Gastrocnemius medialis (tissue), 4 donors: ENCODE data around the gene QPRT. TPM values are rescaled to one million over a fixed set of nuclear protein-coding genes. Genes with fewer than 3 reads are reported as not detected.
"Not testable (repeated sequence)": the region's sequence is repeated elsewhere in the genome, so short reads cannot be mapped to it uniquely, and the experiment has no call there.

Experiments
- ATAC-seq, 2 donors: fragments of 150-250 bp; one replicate each; pipeline ENCODE4 v1.9.1; 2016
- DNase-seq, 2 donors: peaks; one replicate each; pipeline ENCODE4 v3.0.0-alpha.2; 2019
- H3K27ac ChIP-seq, 4 donors: fragments of 200-600 bp; sonication (generic); 1 replicate in 1 of 4; 2 replicates in 3 of 4; pipeline ENCODE4 v1.5.1; 2016 to 2018; ENCODE audit warnings: mild to moderate bottlenecking in 2 of 4, moderate library complexity in 1 of 4
- H3K27me3 ChIP-seq, 3 donors: fragments of 200-600 bp; sonication (generic) in 2 of 3; 1 replicate in 1 of 3; 2 replicates in 2 of 3; pipeline versions ENCODE4 v1.5.1 to v1.6.0; 2016 to 2019; ENCODE audit warnings: mild to moderate bottlenecking in 1 of 3, moderate library complexity in 1 of 3
- H3K36me3 ChIP-seq, 2 donors: fragments of 200-600 bp; sonication (generic) in 1 of 2; one replicate each; pipeline ENCODE4 v1.5.1; 2017 to 2018
- H3K4me1 ChIP-seq, 2 donors: fragments of 200-600 bp; sonication (generic) in 1 of 2; one replicate each; pipeline ENCODE4 v1.5.1; 2016 to 2017; ENCODE audit warnings: mild to moderate bottlenecking in 2 of 2
- H3K4me3 ChIP-seq, 4 donors: fragments of 200-600 bp; sonication (generic) in 3 of 4; 1 replicate in 1 of 4; 2 replicates in 3 of 4; pipeline ENCODE4 v1.5.1; 2016 to 2019; ENCODE audit warnings: mild to moderate bottlenecking in 2 of 4
- H3K9me3 ChIP-seq, 3 donors: fragments of 200-600 bp; sonication (generic) in 2 of 3; 1 replicate in 1 of 3; 2 replicates in 2 of 3; pipeline ENCODE4 v1.5.1; 2016 to 2019
- POLR2A ChIP-seq, 2 donors: fragments of 450-650 bp; IDR thresholded peaks; one replicate each; pipeline ENCODE4 v1.6.1; 2017; ENCODE audit warnings: antibody characterized with exemption in 2 of 2, mild to moderate bottlenecking in 2 of 2, moderate library complexity in 2 of 2
- in situ Hi-C, 4 donors: fragments of 200-750 bp; cut with MboI; loops; one replicate each; pipeline versions ENCODE4 v1.15.0 to v1.8.0; 2017; ENCODE audit warnings: low sequenced_read_pairs in 4 of 4
- intact Hi-C: fragments of 100-400 bp; cut with DNase I; formaldehyde crosslinking; loops from one replicate; pipeline ENCODE4 v1.15.1; 2023; ENCODE audit warnings: low total_unique reads
- total RNA-seq, 4 donors: library from RNA; depleted of rRNA; stranded (reverse); fragments of >200 nt; gene quantifications; one replicate each; pipeline versions ENCODE4 v1.1.0 to v1.2.3, GENCODE V29; 2016
- TF ChIP-seq, protein P1 (sequence below), 5 experiments: fragments of 450-650 bp in 3 of 5; fragments of 200-600 bp in 2 of 5; sonication (generic) in 2 of 5; IDR thresholded peaks in 4 of 5; conservative IDR thresholded peaks in 1 of 5; 1 replicate in 4 of 5; 2 replicates in 1 of 5; pipeline ENCODE4 v1.5.1; 2016 to 2019; ENCODE audit warnings: antibody characterized with exemption in 5 of 5, mild to moderate bottlenecking in 3 of 5, moderate library complexity in 3 of 5

Gene QPRT
- total RNA-seq, 4 donors from 2014 or later = 0.78 to 2.5 (median 1.5) TPM

DNA sequence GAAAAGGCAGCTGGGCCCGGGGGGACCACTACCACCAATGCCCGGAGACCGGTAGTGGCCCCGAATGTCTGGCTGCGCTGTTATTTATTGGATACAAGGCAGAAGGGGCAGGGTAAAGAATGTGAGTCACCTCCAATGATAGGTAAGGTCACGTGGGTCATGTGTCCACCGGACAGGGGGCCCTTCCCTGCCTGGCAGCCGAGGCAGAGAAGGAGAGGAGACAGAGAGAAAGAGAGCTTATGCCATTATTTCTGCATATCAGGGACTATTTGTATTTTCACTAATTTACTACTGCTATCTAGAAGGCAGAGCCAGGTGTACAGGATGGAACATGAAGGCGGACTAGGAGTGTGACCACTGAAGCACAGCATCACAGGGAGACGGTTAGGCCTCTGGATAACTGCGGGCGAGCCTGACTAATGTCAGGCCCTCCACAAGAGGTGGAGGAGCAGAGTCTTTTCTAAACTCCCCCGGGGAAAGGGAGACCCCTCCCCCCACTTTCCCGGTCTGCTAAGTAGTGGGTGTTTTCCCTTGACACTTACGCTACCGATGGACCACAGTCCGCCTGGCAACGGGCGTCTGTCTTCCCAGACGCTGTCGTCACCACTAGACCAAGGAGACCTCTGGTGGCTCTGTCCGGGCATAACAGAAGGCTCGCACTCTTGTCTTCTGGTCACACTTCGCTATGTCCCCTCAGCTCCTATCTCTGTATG is 42.3 kb downstream of the QPRT start:
- DNase-seq (peak; percentile 22 to 56), ATAC-seq (peak; percentile 51 to 66)
- in situ Hi-C loops, H3K27me3 ChIP-seq, H3K4me1 ChIP-seq, H3K4me3 ChIP-seq, H3K9me3 ChIP-seq, H3K36me3 ChIP-seq, intact Hi-C loops, H3K27ac ChIP-seq: not testable (repeated sequence)
- TF ChIP-seq, protein P1, sequence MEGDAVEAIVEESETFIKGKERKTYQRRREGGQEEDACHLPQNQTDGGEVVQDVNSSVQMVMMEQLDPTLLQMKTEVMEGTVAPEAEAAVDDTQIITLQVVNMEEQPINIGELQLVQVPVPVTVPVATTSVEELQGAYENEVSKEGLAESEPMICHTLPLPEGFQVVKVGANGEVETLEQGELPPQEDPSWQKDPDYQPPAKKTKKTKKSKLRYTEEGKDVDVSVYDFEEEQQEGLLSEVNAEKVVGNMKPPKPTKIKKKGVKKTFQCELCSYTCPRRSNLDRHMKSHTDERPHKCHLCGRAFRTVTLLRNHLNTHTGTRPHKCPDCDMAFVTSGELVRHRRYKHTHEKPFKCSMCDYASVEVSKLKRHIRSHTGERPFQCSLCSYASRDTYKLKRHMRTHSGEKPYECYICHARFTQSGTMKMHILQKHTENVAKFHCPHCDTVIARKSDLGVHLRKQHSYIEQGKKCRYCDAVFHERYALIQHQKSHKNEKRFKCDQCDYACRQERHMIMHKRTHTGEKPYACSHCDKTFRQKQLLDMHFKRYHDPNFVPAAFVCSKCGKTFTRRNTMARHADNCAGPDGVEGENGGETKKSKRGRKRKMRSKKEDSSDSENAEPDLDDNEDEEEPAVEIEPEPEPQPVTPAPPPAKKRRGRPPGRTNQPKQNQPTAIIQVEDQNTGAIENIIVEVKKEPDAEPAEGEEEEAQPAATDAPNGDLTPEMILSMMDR (IDR thresholded peaks at IDR 0.05 in 4 of 5, conservative IDR thresholded peaks at IDR 0.05 in 1 of 5) = peak; percentile 10 to 52 (median 35)

DNA sequence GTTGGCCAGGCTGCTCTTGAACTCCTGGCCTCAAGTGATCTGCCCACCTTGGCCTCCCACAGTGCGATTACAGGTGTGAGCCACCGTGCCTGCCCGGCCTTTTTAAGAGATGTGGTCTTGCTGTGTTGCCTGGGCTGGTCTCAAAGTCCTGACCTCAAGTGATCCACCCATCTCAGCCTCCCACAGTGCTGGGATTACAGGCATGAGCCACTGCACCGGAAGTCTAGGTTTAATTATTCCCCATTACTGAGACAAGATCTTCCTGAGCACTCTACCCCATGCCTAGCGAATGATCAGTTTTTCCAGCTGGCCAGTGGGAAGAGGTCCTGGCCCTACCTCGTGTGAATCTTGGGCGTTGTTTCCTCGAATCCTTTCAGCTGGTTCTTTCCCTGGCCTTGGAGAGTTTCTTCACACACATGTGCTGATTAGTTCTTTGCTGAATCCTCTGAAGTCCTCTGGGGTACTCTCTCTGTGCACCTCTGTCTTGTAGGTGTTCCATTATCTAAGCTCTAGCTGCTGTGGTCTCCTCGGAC is 47.9 kb downstream of the QPRT start:
- Histone ChIP-seq H3K4me3 (no peak overlapping the region), H3K9me3 (no peaks in the 10 kb centered on the region), H3K36me3 (no peaks in the 10 kb centered on the region), H3K4me1 (peaks cover 0 to 5% of the 10 kb centered on the region in 2 donors), H3K27me3 (no peaks in the 10 kb centered on the region), H3K27ac (no peak overlapping the region)
- DNase-seq (no peak), ATAC-seq (no peak)
- no peak for TF ChIP-seq POLR2A (IDR thresholded peaks at IDR 0.05)
- TF ChIP-seq, protein P1 (IDR thresholded peaks at IDR 0.05 in 4 of 5, conservative IDR thresholded peaks at IDR 0.05 in 1 of 5) = no peak
- intact Hi-C loops = no loop called here
- in situ Hi-C loops = no loop called here

DNA sequence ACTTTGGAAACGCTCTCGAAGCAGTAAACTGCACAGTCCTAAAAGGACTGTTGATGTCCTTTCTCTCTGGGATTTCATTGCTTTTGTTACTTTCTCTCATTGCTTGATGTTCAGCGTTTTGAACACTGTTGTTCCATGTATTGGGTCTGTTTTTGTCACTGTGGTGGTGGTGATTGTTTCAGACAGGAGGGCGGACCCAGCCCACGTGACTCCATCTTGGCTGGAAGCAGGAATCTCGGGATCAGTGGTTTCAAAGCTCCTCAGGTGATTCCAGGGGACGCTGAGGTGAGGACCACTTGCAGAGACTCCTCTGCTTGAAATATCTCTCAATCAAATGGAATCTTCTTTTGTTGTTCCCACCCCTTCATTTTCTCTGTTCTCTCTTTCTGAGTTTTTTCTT is 48.5 kb downstream of the QPRT start:
- no peaks in the 10 kb centered on the region for H3K27me3 ChIP-seq
- intact Hi-C loops = no loop called here
- DNase-seq (no peak), ATAC-seq (no peak)
- H3K27ac ChIP-seq = no peak overlapping the region
- no peak overlapping the region for H3K4me3 ChIP-seq
- H3K9me3 ChIP-seq = no peaks in the 10 kb centered on the region
- in situ Hi-C loops = no loop called here
- H3K4me1 ChIP-seq = peaks cover 0 to 5% of the 10 kb centered on the region in 2 donors
- TF ChIP-seq, protein P1 (IDR thresholded peaks at IDR 0.05 in 4 of 5, conservative IDR thresholded peaks at IDR 0.05 in 1 of 5) = no peak
- TF ChIP-seq POLR2A (IDR thresholded peaks at IDR 0.05) = no peak
- H3K36me3 ChIP-seq = no peaks in the 10 kb centered on the region

DNA sequence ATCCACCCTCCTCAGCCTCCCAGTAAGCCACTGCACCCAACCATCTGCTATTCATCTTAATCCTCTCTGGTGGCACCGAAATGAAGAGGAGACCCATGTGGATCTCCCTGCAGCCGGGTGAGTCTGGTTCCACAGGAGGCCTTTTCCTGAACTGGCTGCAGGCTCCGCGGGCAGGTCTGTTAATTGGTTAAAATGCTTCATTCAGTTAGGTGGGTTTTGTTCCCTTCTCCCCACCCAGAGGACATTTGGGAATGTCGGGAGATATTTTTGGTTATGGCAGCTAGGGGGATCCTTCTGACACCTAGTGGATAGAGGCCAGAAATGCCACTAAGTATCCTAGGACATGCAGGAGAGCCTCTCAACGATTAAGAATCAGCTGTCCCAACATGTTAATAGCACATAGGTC is 50.1 kb downstream of the QPRT start:
- Histone ChIP-seq H3K4me3 (peak overlapping the region in 1 of 4 donors; percentile 24), H3K27me3 (no peaks in the 10 kb centered on the region), H3K9me3 (no peaks in the 10 kb centered on the region), H3K36me3 (no peaks in the 10 kb centered on the region), H3K27ac (no peak overlapping the region), H3K4me1 (peaks cover 0 to 5% of the 10 kb centered on the region in 2 donors)
- DNase-seq = no peak
- TF ChIP-seq, protein P1 (IDR thresholded peaks at IDR 0.05 in 4 of 5, conservative IDR thresholded peaks at IDR 0.05 in 1 of 5) = peak in 3 of 5 experiments; percentile 31 to 50 (median 38)
- no peak for TF ChIP-seq POLR2A (IDR thresholded peaks at IDR 0.05)
- in situ Hi-C loops (no loop called here), intact Hi-C loops (no loop called here)
- peak in 1 of 2 donors; percentile 53 for ATAC-seq
